Mesendoderm (in vitro differentiated cells): ENCODE data around the gene SGK1.

Source experiments
- DNase-seq: peaks from one replicate; pipeline ENCODE4 v3.0.0; 2013
- H2AK5ac ChIP-seq: 2 replicates; pipeline ENCODE4 v1.6.1; 2013; ENCODE audit warnings: low read length, inconsistent platforms
- H2BK120ac ChIP-seq: 2 replicates; pipeline ENCODE4 v1.6.1; 2013; ENCODE audit warnings: low read depth, mild to moderate bottlenecking, low read length, moderate library complexity, mixed read lengths
- H2BK15ac ChIP-seq: replicated peaks from 2 replicates; pipeline ENCODE4 v1.6.1; 2013; ENCODE audit warnings: low read depth, mild to moderate bottlenecking, moderate library complexity
- H2BK5ac ChIP-seq: 2 replicates; pipeline ENCODE4 v1.6.1; 2013; ENCODE audit warnings: low read length, inconsistent platforms
- H3K18ac ChIP-seq: 2 replicates; pipeline ENCODE4 v1.6.1; 2013; ENCODE audit warnings: mild to moderate bottlenecking, low read length, mixed read lengths
- H3K23ac ChIP-seq: one replicate; pipeline ENCODE4 v1.6.1; 2013; ENCODE audit warnings: low read length
- H3K27ac ChIP-seq: 2 replicates; pipeline ENCODE4 v1.5.1; 2013; ENCODE audit warnings: low read depth, mild to moderate bottlenecking, inconsistent platforms, low read length, moderate library complexity
- H3K27me3 ChIP-seq: 2 replicates; pipeline ENCODE4 v1.6.1; 2013; ENCODE audit warnings: low read length, control low read depth, mild to moderate bottlenecking, inconsistent platforms; ENCODE audit not compliant: insufficient read depth, poor library complexity
- H3K36me3 ChIP-seq: 2 replicates; pipeline ENCODE4 v1.6.1; 2013; ENCODE audit warnings: low read length, inconsistent platforms; ENCODE audit not compliant: control insufficient read depth, insufficient read depth
- H3K4ac ChIP-seq: one replicate; pipeline ENCODE4 v1.6.1; 2013; ENCODE audit warnings: low read depth, mild to moderate bottlenecking, low read length, moderate library complexity
- H3K4me1 ChIP-seq: 2 replicates; pipeline ENCODE4 v1.6.1; 2013; ENCODE audit warnings: low read depth, low read length, inconsistent platforms; ENCODE audit not compliant: control insufficient read depth
- H3K4me2 ChIP-seq: 2 replicates; pipeline ENCODE4 v1.6.1; 2013; ENCODE audit warnings: low read length
- H3K4me3 ChIP-seq: 2 replicates; pipeline ENCODE4 v1.5.1; 2013; ENCODE audit warnings: mild to moderate bottlenecking, low read length
- H3K56ac ChIP-seq: one replicate; pipeline ENCODE4 v1.6.1; 2013; ENCODE audit warnings: low read length
- H3K79me1 ChIP-seq: 2 replicates; pipeline ENCODE4 v1.6.1; 2013; ENCODE audit warnings: low read length, inconsistent platforms
- H3K79me2 ChIP-seq: 2 replicates; pipeline ENCODE4 v1.6.1; 2013; ENCODE audit warnings: mild to moderate bottlenecking, low read length; ENCODE audit not compliant: control insufficient read depth, insufficient read depth
- H3K9ac ChIP-seq: 2 replicates; pipeline ENCODE4 v1.6.1; 2013; ENCODE audit warnings: low read length, inconsistent platforms
- H4K5ac ChIP-seq: one replicate; pipeline ENCODE4 v1.6.1; 2013; ENCODE audit warnings: low read length
- H4K8ac ChIP-seq: one replicate; pipeline ENCODE4 v1.6.1; 2013; ENCODE audit warnings: low read depth, mild to moderate bottlenecking, control low read depth, low read length, moderate library complexity
- WGBS: extraction: QIAGEN DNeasy Blood & Tissue Kit; methylation state at CpG from one replicate; pipeline ENCODE4 v1.1.7; 2013; ENCODE audit warnings: low lambda C conversion rate, missing lambda C conversion rate; ENCODE audit not compliant: insufficient coverage; ENCODE audit errors: extremely low coverage; 5-methylcytosine and 5-hydroxymethylcytosine counted together

Gene SGK1

GRCh38 chr6:134357022-134357487, 39.1 kb upstream of the SGK1 start:
- no peak for DNase-seq
- Histone ChIP-seq H2BK5ac (no peak overlapping the region), H3K23ac (no peak overlapping the region), H3K56ac (no peak overlapping the region), H2AK5ac (no peak overlapping the region), H3K4me3 (no peak overlapping the region), H3K79me2 (no peaks in the 10 kb centered on the region), H3K27me3 (no peaks in the 10 kb centered on the region), H3K9ac (no peak overlapping the region), H3K4ac (no peak overlapping the region), H4K5ac (no peak overlapping the region), H3K18ac (no peak overlapping the region), H2BK15ac (no peak overlapping the region), H3K79me1 (no peaks in the 10 kb centered on the region), H3K4me1 (no peaks in the 10 kb centered on the region), H4K8ac (no peak overlapping the region), H3K36me3 (no peaks in the 10 kb centered on the region), H3K4me2 (no peak overlapping the region), H3K27ac (no peak overlapping the region), H2BK120ac (no peak overlapping the region)
- no CpG with 5 or more reads among the region's 2 CpGs for WGBS

DNA sequence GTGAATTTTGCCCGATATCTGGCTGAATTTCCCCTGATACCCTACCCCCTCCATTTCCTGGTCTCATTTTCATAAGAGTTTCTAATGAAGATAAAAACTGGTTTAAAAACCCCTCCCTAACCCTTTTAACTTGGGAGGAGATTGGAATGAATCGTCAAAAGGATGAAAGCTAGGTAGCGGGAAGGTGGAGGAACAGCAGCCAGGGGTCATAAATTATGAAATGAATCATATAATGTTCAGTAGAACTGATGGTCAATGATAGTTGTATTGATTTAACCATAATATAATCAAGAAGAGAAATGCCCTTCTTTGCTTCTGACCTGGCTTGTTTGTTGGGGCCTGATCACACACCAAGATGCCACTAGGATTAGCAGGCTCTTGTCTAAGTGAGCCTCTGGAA, 38.5 kb upstream of the SGK1 start:
- Histone ChIP-seq H3K56ac (no peak overlapping the region), H3K18ac (no peak overlapping the region), H3K9ac (no peak overlapping the region), H3K4me3 (no peak overlapping the region), H3K4me2 (no peak overlapping the region), H3K4ac (no peak overlapping the region), H3K36me3 (no peaks in the 10 kb centered on the region), H3K23ac (no peak overlapping the region), H3K4me1 (no peaks in the 10 kb centered on the region), H2AK5ac (no peak overlapping the region), H3K27ac (no peak overlapping the region), H2BK5ac (no peak overlapping the region), H2BK120ac (no peak overlapping the region), H3K27me3 (no peaks in the 10 kb centered on the region), H2BK15ac (no peak overlapping the region), H3K79me1 (no peaks in the 10 kb centered on the region), H4K5ac (no peak overlapping the region), H3K79me2 (no peaks in the 10 kb centered on the region), H4K8ac (no peak overlapping the region)
- no CpG with 5 or more reads among the region's 3 CpGs for WGBS
- DNase-seq, result no peak

- H3K4me1 ChIP-seq, result no peaks in the 10 kb centered on the region
- H4K5ac ChIP-seq, result no peak overlapping the region
- no peaks in the 10 kb centered on the region for H3K27me3 ChIP-seq
- H3K23ac ChIP-seq, result no peak overlapping the region
- H3K79me2 ChIP-seq, result no peaks in the 10 kb centered on the region
- no peak overlapping the region for H2AK5ac ChIP-seq
- no peak overlapping the region for H3K4ac ChIP-seq
- H3K4me3 ChIP-seq, result no peak overlapping the region
- H3K36me3 ChIP-seq, result no peaks in the 10 kb centered on the region
- H2BK120ac ChIP-seq, result no peak overlapping the region
- no peaks in the 10 kb centered on the region for H3K79me1 ChIP-seq
- no peak overlapping the region for H2BK15ac ChIP-seq
- H3K56ac ChIP-seq, result no peak overlapping the region
- H3K9ac ChIP-seq, result no peak overlapping the region
- no peak overlapping the region for H3K18ac ChIP-seq
- no peak overlapping the region for H4K8ac ChIP-seq
- peak; percentile 6 for DNase-seq
- no peak overlapping the region for H2BK5ac ChIP-seq
- H3K4me2 ChIP-seq, result no peak overlapping the region
- no CpG with 5 or more reads among the region's 4 CpGs for WGBS
- H3K27ac ChIP-seq, result no peak overlapping the region
Measured at GRCh38 chr6:134352786-134353480, 35.0 kb upstream of the SGK1 start.

- H3K27me3 ChIP-seq, result no peaks in the 10 kb centered on the region
- no peak overlapping the region for H3K56ac ChIP-seq
- no peak overlapping the region for H3K4me3 ChIP-seq
- H3K4me2 ChIP-seq, result no peak overlapping the region
- no peak overlapping the region for H2BK120ac ChIP-seq
- H3K4me1 ChIP-seq, result no peaks in the 10 kb centered on the region
- DNase-seq, result peak; percentile 8
- no peak overlapping the region for H2AK5ac ChIP-seq
- H2BK15ac ChIP-seq, result no peak overlapping the region
- H3K18ac ChIP-seq, result no peak overlapping the region
- no peaks in the 10 kb centered on the region for H3K79me2 ChIP-seq
- H4K5ac ChIP-seq, result no peak overlapping the region
- no peak overlapping the region for H2BK5ac ChIP-seq
- H4K8ac ChIP-seq, result no peak overlapping the region
- no peak overlapping the region for H3K23ac ChIP-seq
- H3K36me3 ChIP-seq, result no peaks in the 10 kb centered on the region
- no peak overlapping the region for H3K27ac ChIP-seq
- H3K9ac ChIP-seq, result no peak overlapping the region
- no peaks in the 10 kb centered on the region for H3K79me1 ChIP-seq
- no CpG with 5 or more reads among the region's 7 CpGs for WGBS
- no peak overlapping the region for H3K4ac ChIP-seq
Measured at GRCh38 chr6:134351615-134352474, 33.9 kb upstream of the SGK1 start.

- no peak overlapping the region for H3K18ac ChIP-seq
- H3K79me2 ChIP-seq, result no peaks in the 10 kb centered on the region
- no peak overlapping the region for H4K8ac ChIP-seq
- H3K9ac ChIP-seq, result no peak overlapping the region
- no peak overlapping the region for H4K5ac ChIP-seq
- no peaks in the 10 kb centered on the region for H3K4me1 ChIP-seq
- no peak overlapping the region for H3K4me2 ChIP-seq
- H2BK5ac ChIP-seq, result no peak overlapping the region
- H3K4ac ChIP-seq, result no peak overlapping the region
- WGBS, result no CpG with 5 or more reads among the region's 22 CpGs
- no peaks in the 10 kb centered on the region for H3K36me3 ChIP-seq
- no peaks in the 10 kb centered on the region for H3K27me3 ChIP-seq
- no peak for DNase-seq
- H3K23ac ChIP-seq, result no peak overlapping the region
- no peak overlapping the region for H3K27ac ChIP-seq
- H2BK120ac ChIP-seq, result no peak overlapping the region
- H3K56ac ChIP-seq, result no peak overlapping the region
- no peak overlapping the region for H2BK15ac ChIP-seq
- H2AK5ac ChIP-seq, result no peak overlapping the region
- H3K4me3 ChIP-seq, result no peak overlapping the region
- H3K79me1 ChIP-seq, result no peaks in the 10 kb centered on the region
Measured at GRCh38 chr6:134347885-134348805, 30.2 kb upstream of the SGK1 start.
